GM13976 (cell line): ENCODE data around the gene ZIC5.

Source experiments
- DNase-seq: peaks from one replicate; pipeline ENCODE4 v3.0.0; 2012; ENCODE audit warnings: low spot score
- CTCF ChIP-seq: IDR thresholded peaks from 2 replicates; pipeline ENCODE4 v1.5.1; 2012; ENCODE audit warnings: borderline replicate concordance, mild to moderate bottlenecking; ENCODE audit not compliant: insufficient read depth; ENCODE audit errors: extremely low read depth, missing control alignments, control extremely low read depth
- in situ Hi-C: fragments of 300-500 bp; cut with MboI; formaldehyde crosslinking; loops from one replicate; pipeline ENCODE4 v1.12.0; 2022; ENCODE audit warnings: low sequenced_read_pairs, mixed read lengths, inconsistent platforms; ENCODE audit not compliant: unreplicated experiment

The ZIC5 gene

GRCh38 chr13:99987154-99988019, 15.8 kb upstream of the ZIC5 start:
- in situ Hi-C loops: no loop called here
- no peak for TF ChIP-seq CTCF
- DNase-seq: no peak

- TF ChIP-seq CTCF: no peak
- in situ Hi-C loops: no loop called here
- DNase-seq: no peak
These were observed 15.2 kb upstream of the ZIC5 start for GRCh38 chr13:99986741-99987140.

- in situ Hi-C loops: no loop called here
- TF ChIP-seq CTCF: no peak
- DNase-seq: no peak
These were observed 14.4 kb upstream of the ZIC5 start for GRCh38 chr13:99985886-99986527.

- no peak for DNase-seq
- in situ Hi-C loops: no loop called here
- TF ChIP-seq CTCF: no peak
These were observed 13.8 kb upstream of the ZIC5 start for GRCh38 chr13:99985241-99985874.

GRCh38 chr13:99984461-99985240, 13.1 kb upstream of the ZIC5 start:
- in situ Hi-C loops: no loop called here
- no peak for DNase-seq

More at GRCh38 chr13:99984461-99985240, 13.1 kb upstream of the ZIC5 start:
- no peak for TF ChIP-seq CTCF
